Measurements from ENCODE around the gene MYRFL.

Gene MYRFL

GRCh38 chr12:69949311-69950002 is 124.4 kb downstream of the MYRFL start:
- H2AFZ ChIP-seq (ENCODE audit: insufficient read depth, low read length, poor library complexity), result no peak overlapping the region
- H3K4me2 ChIP-seq (ENCODE audit: low read length), result no peak overlapping the region
- H3K9me3 ChIP-seq (ENCODE audit: insufficient read depth, low read depth, low read length), result no peaks in the 10 kb centered on the region
- no peak overlapping the region for H4K12ac ChIP-seq (ENCODE audit: low read depth, low read length)
- H2AK5ac ChIP-seq (ENCODE audit: low read length), result no peak overlapping the region
- no peak overlapping the region for H3K23ac ChIP-seq (ENCODE audit: low read length)
- H3K36me3 ChIP-seq (ENCODE audit: control insufficient read depth in 1 of 2, insufficient read depth in 2 of 2, low read length in 2 of 2), result no peaks in the 10 kb centered on the region
- H3K4me1 ChIP-seq (ENCODE audit: control insufficient read depth in 1 of 2, insufficient read depth in 2 of 2, low read length in 2 of 2), result no peaks in the 10 kb centered on the region
- H3K4me3 ChIP-seq (ENCODE audit: low read depth, low read length), result no peak overlapping the region
- H3K27me3 ChIP-seq (ENCODE audit: insufficient read depth, low read length), result no peaks in the 10 kb centered on the region
- H3K14ac ChIP-seq (ENCODE audit: low read length), result no peak overlapping the region
- H3K18ac ChIP-seq (ENCODE audit: low read length), result no peak overlapping the region
- H3K79me2 ChIP-seq (ENCODE audit: control insufficient read depth, insufficient read depth, low read length, poor library complexity), result no peaks in the 10 kb centered on the region
- H2BK120ac ChIP-seq (ENCODE audit: insufficient read depth, low read length, poor library complexity), result no peak overlapping the region
- H4K91ac ChIP-seq (ENCODE audit: low read depth, low read length), result no peak overlapping the region
- no peak for DNase-seq
- H3K27ac ChIP-seq (ENCODE audit: low read depth, low read length), result no peak overlapping the region
- H2BK12ac ChIP-seq (ENCODE audit: low read length), result no peak overlapping the region
- no CpG with 5 or more reads among the region's 6 CpGs for WGBS (ENCODE audit: extremely low coverage, insufficient coverage, insufficient read length)
- no peak overlapping the region for H2BK5ac ChIP-seq (ENCODE audit: low read depth, low read length, poor library complexity)
- H4K8ac ChIP-seq (ENCODE audit: low read depth, low read length), result no peak overlapping the region
- no peak overlapping the region for H3K9ac ChIP-seq (ENCODE audit: low read length)
- H3K4ac ChIP-seq (ENCODE audit: low read depth, low read length), result no peak overlapping the region
- no peaks in the 10 kb centered on the region for H3K79me1 ChIP-seq (ENCODE audit: low read length)

GRCh38 chr12:69951108-69951507 is 126.1 kb downstream of the MYRFL start:
- no CpG with 5 or more reads among the region's 5 CpGs for WGBS (ENCODE audit: extremely low coverage, insufficient coverage, insufficient read length)
- no peak overlapping the region for H4K12ac ChIP-seq (ENCODE audit: low read depth, low read length)
- no peaks in the 10 kb centered on the region for H3K79me2 ChIP-seq (ENCODE audit: control insufficient read depth, insufficient read depth, low read length, poor library complexity)
- no peak overlapping the region for H2BK5ac ChIP-seq (ENCODE audit: low read depth, low read length, poor library complexity)
- H3K14ac ChIP-seq (ENCODE audit: low read length), result no peak overlapping the region
- H3K4me3 ChIP-seq (ENCODE audit: low read depth, low read length), result no peak overlapping the region
- no peak for DNase-seq
- H3K27me3 ChIP-seq (ENCODE audit: insufficient read depth, low read length), result no peaks in the 10 kb centered on the region
- no peak overlapping the region for H3K4ac ChIP-seq (ENCODE audit: low read depth, low read length)
- H4K8ac ChIP-seq (ENCODE audit: low read depth, low read length), result no peak overlapping the region
- H3K4me2 ChIP-seq (ENCODE audit: low read length), result no peak overlapping the region
- no peaks in the 10 kb centered on the region for H3K36me3 ChIP-seq (ENCODE audit: control insufficient read depth in 1 of 2, insufficient read depth in 2 of 2, low read length in 2 of 2)
- H3K79me1 ChIP-seq (ENCODE audit: low read length), result no peaks in the 10 kb centered on the region
- no peak overlapping the region for H2AK5ac ChIP-seq (ENCODE audit: low read length)
- no peak overlapping the region for H2BK12ac ChIP-seq (ENCODE audit: low read length)
- H3K18ac ChIP-seq (ENCODE audit: low read length), result no peak overlapping the region
- H3K4me1 ChIP-seq (ENCODE audit: control insufficient read depth in 1 of 2, insufficient read depth in 2 of 2, low read length in 2 of 2), result no peaks in the 10 kb centered on the region
- H3K27ac ChIP-seq (ENCODE audit: low read depth, low read length), result no peak overlapping the region
- no peak overlapping the region for H4K91ac ChIP-seq (ENCODE audit: low read depth, low read length)
- no peaks in the 10 kb centered on the region for H3K9me3 ChIP-seq (ENCODE audit: insufficient read depth, low read depth, low read length)
- H3K23ac ChIP-seq (ENCODE audit: low read length), result no peak overlapping the region
- no peak overlapping the region for H2AFZ ChIP-seq (ENCODE audit: insufficient read depth, low read length, poor library complexity)
- H3K9ac ChIP-seq (ENCODE audit: low read length), result no peak overlapping the region
- H2BK120ac ChIP-seq (ENCODE audit: insufficient read depth, low read length, poor library complexity), result no peak overlapping the region

- Histone ChIP-seq H3K27ac (ENCODE audit: low read depth, low read length) (no peak overlapping the region), H3K4me3 (ENCODE audit: low read depth, low read length) (no peak overlapping the region), H2BK12ac (ENCODE audit: low read length) (no peak overlapping the region), H3K27me3 (ENCODE audit: insufficient read depth, low read length) (no peaks in the 10 kb centered on the region), H2AK5ac (ENCODE audit: low read length) (no peak overlapping the region), H4K8ac (ENCODE audit: low read depth, low read length) (no peak overlapping the region), H3K23ac (ENCODE audit: low read length) (no peak overlapping the region), H4K91ac (ENCODE audit: low read depth, low read length) (no peak overlapping the region), H3K79me1 (ENCODE audit: low read length) (no peaks in the 10 kb centered on the region), H3K36me3 (ENCODE audit: control insufficient read depth in 1 of 2, insufficient read depth in 2 of 2, low read length in 2 of 2) (no peaks in the 10 kb centered on the region), H3K18ac (ENCODE audit: low read length) (no peak overlapping the region), H3K4me1 (ENCODE audit: control insufficient read depth in 1 of 2, insufficient read depth in 2 of 2, low read length in 2 of 2) (no peaks in the 10 kb centered on the region), H3K4ac (ENCODE audit: low read depth, low read length) (no peak overlapping the region), H3K79me2 (ENCODE audit: control insufficient read depth, insufficient read depth, low read length, poor library complexity) (no peaks in the 10 kb centered on the region), H3K9ac (ENCODE audit: low read length) (no peak overlapping the region), H4K12ac (ENCODE audit: low read depth, low read length) (no peak overlapping the region), H3K9me3 (ENCODE audit: insufficient read depth, low read depth, low read length) (no peaks in the 10 kb centered on the region), H2BK120ac (ENCODE audit: insufficient read depth, low read length, poor library complexity) (no peak overlapping the region), H2BK5ac (ENCODE audit: low read depth, low read length, poor library complexity) (no peak overlapping the region), H3K14ac (ENCODE audit: low read length) (no peak overlapping the region), H2AFZ (ENCODE audit: insufficient read depth, low read length, poor library complexity) (no peak overlapping the region), H3K4me2 (ENCODE audit: low read length) (no peak overlapping the region)
- no CpG with 5 or more reads among the region's 2 CpGs for WGBS (ENCODE audit: extremely low coverage, insufficient coverage, insufficient read length)
- DNase-seq, result no peak
These were observed 127.9 kb downstream of the MYRFL start for GRCh38 chr12:69952890-69953289.

- Histone ChIP-seq H2AK5ac (ENCODE audit: low read length) (no peak overlapping the region), H3K14ac (ENCODE audit: low read length) (no peak overlapping the region), H3K27ac (ENCODE audit: low read depth, low read length) (no peak overlapping the region), H3K18ac (ENCODE audit: low read length) (no peak overlapping the region), H3K9me3 (ENCODE audit: insufficient read depth, low read depth, low read length) (no peaks in the 10 kb centered on the region), H4K8ac (ENCODE audit: low read depth, low read length) (no peak overlapping the region), H3K9ac (ENCODE audit: low read length) (no peak overlapping the region), H2BK5ac (ENCODE audit: low read depth, low read length, poor library complexity) (no peak overlapping the region), H3K23ac (ENCODE audit: low read length) (no peak overlapping the region), H3K27me3 (ENCODE audit: insufficient read depth, low read length) (no peaks in the 10 kb centered on the region), H2BK12ac (ENCODE audit: low read length) (no peak overlapping the region), H2AFZ (ENCODE audit: insufficient read depth, low read length, poor library complexity) (no peak overlapping the region), H3K4me2 (ENCODE audit: low read length) (no peak overlapping the region), H3K4me1 (ENCODE audit: control insufficient read depth in 1 of 2, insufficient read depth in 2 of 2, low read length in 2 of 2) (no peaks in the 10 kb centered on the region), H3K79me2 (ENCODE audit: control insufficient read depth, insufficient read depth, low read length, poor library complexity) (no peaks in the 10 kb centered on the region), H4K12ac (ENCODE audit: low read depth, low read length) (no peak overlapping the region), H3K79me1 (ENCODE audit: low read length) (no peaks in the 10 kb centered on the region), H3K4ac (ENCODE audit: low read depth, low read length) (no peak overlapping the region), H3K4me3 (ENCODE audit: low read depth, low read length) (no peak overlapping the region), H3K36me3 (ENCODE audit: control insufficient read depth in 1 of 2, insufficient read depth in 2 of 2, low read length in 2 of 2) (no peaks in the 10 kb centered on the region), H2BK120ac (ENCODE audit: insufficient read depth, low read length, poor library complexity) (no peak overlapping the region), H4K91ac (ENCODE audit: low read depth, low read length) (no peak overlapping the region)
- no peak for DNase-seq
These were observed 136.2 kb downstream of the MYRFL start for GRCh38 chr12:69961246-69961645.

Measured in trophoblast cell (in vitro differentiated cells and primary cell).